Keratinocyte (primary cell): ENCODE data around the gene TTN.

Experiments
- EZH2 ChIP-seq: IDR thresholded peaks from one replicate; pipeline ENCODE4 v1.6.1; 2012; ENCODE audit warnings: inconsistent platforms, mild to moderate bottlenecking, low read length, moderate library complexity
- TF ChIP-seq, protein P1 (sequence below), 3 experiments: IDR thresholded peaks in 1 of 3; conservative IDR thresholded peaks in 1 of 3; optimal IDR thresholded peaks in 1 of 3; 2 replicates in 2 of 3; 3 replicates in 1 of 3; pipeline versions ENCODE3 to v1.5.1; 2011; ENCODE audit warnings: low read length in 3 of 3, mild to moderate bottlenecking in 3 of 3, moderate library complexity in 2 of 3, control low read depth in 1 of 3, inconsistent platforms in 1 of 3; ENCODE audit not compliant: insufficient read depth in 2 of 3; ENCODE audit errors: extremely low read depth in 1 of 3

DNA sequence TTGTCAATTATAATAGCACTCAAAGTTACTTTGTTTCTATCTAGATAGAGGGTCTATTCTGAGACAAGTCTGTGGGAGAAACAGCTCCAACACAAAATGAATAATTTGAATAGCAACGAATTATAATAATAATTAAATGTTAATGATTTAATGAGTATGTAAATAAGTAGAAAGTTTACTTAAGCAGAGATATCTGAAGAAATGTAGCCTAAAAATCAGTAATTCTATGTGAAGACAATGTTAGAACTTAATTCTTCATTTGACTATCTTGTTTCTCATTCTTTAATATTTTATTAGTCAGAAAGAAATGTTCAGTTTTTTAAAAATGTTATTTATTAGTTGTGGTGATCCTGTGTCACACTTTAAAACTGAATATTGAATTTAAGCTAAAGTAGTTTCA lies 165.7 kb downstream of the TTN start:
- TF ChIP-seq, protein P1, sequence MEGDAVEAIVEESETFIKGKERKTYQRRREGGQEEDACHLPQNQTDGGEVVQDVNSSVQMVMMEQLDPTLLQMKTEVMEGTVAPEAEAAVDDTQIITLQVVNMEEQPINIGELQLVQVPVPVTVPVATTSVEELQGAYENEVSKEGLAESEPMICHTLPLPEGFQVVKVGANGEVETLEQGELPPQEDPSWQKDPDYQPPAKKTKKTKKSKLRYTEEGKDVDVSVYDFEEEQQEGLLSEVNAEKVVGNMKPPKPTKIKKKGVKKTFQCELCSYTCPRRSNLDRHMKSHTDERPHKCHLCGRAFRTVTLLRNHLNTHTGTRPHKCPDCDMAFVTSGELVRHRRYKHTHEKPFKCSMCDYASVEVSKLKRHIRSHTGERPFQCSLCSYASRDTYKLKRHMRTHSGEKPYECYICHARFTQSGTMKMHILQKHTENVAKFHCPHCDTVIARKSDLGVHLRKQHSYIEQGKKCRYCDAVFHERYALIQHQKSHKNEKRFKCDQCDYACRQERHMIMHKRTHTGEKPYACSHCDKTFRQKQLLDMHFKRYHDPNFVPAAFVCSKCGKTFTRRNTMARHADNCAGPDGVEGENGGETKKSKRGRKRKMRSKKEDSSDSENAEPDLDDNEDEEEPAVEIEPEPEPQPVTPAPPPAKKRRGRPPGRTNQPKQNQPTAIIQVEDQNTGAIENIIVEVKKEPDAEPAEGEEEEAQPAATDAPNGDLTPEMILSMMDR (optimal IDR thresholded peaks at IDR 0.05 in 1 of 3, IDR thresholded peaks at IDR 0.05 in 1 of 3, conservative IDR thresholded peaks at IDR 0.05 in 1 of 3; ENCODE audit: extremely low read depth in 1 of 3, insufficient read depth in 2 of 3, low read length in 3 of 3), result no peak
- no peak for TF ChIP-seq EZH2
